ENCODE measurements around the gene GPC3.
"Not testable (repeated sequence)": the region's sequence is repeated elsewhere in the genome, so short reads cannot be mapped to it uniquely, and the experiment has no call there.

Gene GPC3

DNA sequence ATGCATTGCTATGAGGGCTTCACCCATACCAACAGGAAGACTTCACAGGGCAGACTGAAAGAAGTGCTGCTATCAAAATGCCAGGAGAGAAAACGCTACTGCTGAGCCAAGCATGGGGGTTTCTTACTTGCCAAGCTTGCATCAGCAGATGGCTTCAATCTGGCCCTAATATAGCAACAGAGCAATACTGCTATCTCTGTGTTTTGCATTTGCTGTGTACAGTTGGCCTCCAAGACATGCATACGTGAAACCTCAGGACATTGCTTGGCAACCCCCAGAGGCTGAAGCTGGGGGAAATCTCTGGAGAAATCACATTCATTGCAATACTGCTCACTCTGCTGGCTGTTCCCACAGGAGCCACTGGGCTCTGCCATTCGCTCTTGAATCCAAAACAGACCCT, 442.9 kb downstream of the GPC3 start:
- DNase-seq = no peak

DNA sequence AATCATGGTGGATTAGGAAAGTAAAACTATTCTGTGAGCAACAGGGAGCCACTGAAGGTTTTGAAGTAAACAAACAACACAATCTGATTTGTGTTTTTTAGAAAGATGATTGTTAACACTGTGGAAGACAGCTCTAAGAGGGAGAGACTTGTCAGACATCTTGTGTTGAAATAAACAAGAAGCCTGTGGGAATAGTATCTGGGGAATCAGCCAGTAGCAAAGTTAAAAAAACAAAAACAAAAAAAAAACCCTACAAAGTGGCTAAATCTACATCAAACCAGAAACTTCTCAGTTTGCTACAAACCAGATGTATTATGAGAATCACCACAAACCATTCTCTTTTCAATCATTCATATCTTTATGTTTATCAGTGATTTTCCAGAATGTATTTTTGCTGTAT, 444.4 kb downstream of the GPC3 start:
- DNase-seq = no peak

DNA sequence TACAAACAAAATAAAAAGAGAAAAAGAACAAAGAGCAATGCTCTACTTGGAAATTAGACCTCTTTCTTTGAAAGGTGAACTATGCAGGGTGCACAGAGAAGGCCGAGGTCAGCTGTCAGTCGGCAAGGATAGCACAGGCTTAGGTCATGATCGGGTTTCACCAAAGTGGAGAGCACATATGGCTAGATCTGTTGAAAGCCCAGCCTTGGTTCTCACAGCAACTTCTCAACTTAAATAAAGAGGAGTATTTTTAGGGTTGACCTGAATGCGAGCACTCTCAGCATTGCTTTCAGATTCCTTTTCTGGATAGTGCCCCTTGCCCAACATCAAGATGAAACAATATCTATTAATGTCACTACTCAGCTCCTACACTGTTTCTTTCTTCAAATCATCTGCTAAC, 447.2 kb downstream of the GPC3 start:
- DNase-seq = no peak

DNA sequence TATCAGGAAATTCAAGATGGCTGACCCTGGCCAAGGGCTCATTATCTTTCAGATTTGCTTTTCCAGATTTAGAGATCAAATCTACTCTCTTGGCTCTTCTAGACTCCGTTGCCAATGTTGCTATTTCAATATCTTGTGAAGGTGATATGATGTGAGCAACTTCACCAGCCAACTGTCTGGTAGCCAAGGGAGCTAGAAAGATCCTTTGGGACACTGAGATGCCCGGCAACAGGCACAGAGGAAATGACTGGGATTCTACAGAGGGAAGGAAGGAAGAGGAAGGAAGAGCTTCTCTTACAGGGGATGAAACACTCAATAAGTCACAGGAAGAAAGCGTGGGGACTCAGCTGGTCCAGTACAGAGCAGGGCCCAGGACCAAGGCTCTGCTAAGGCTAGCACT, 448.3 kb downstream of the GPC3 start:
- no peak for DNase-seq

GRCh38 chrX:133535066-133535465, 450.3 kb downstream of the GPC3 start:
- no peak for DNase-seq

DNA sequence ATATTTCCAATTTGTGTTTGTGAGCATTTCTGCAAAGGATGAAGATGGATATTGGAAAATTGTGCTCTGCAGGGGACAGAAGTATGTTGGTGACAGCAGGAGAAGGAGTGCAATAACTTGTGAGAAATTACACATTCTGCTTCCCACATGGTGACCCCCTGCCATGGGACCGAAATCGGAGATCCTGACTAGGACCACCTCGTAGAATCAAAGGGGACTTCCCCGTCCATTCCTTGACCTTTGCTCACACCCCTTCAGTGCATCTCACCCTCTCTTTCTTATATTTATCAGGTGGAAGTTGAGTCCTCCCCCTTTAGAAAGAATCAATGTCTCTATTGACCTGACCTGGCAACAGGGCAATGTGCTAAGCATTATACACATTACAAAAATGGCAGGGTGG, 451.2 kb downstream of the GPC3 start:
- DNase-seq = no peak

DNA sequence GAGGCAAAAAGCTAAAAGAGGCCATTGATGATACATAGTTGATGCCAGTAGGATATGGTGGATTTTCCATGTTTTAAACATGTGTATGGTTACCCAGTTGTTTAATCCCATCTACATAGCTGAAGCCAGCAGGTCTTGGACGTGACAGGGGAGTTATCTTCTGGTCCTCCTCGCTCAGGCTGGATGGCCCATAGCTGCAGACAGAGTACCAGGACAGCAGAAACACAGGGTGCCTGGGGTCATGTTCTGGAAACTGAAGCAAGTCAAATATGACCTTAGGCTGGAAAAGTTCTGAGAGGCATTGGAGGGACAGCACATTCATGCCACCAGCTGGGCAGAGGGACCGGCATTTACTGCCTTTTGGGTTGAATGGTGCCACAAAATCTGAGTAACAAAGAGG, 452.1 kb downstream of the GPC3 start:
- DNase-seq = no peak

DNA sequence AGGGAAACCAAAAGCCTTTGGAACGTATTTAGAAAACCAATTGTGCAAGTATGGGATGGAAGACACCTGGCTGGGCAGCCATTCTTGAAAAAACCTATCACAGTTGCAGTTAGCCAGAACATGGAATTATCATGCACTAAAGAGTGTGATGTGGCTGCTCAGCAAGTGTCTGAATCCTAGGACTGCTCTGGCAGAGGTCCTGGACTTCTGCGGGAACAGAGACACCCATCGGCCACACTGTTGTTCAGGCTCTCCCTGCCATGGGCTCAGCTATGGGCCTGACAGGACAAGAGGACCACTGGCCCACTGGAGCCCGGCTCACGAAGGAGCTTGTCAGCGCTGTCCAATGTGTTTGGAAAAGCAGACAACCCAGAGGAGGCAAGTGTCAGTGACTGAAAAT, 454.4 kb downstream of the GPC3 start:
- no peak for DNase-seq

DNA sequence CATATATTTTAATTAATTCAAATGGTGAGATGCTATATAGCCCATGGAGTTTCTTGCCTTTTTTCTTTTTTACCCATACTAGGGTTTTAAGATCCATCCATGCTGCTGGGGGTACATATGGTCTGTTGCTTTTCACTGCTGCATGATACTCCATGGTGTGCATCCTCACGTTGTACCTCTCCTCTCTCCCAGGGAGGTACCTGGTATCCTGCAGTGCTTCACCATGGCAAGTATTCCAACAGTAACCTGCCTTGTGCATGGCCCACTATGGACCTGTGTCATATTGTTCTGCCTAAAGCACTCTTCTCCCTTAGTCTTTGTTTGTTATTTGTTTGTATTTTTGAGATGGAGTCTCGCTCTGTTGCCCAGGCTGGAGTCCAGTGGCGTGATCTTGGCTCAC, 455.8 kb downstream of the GPC3 start:
- no peak for DNase-seq

DNA sequence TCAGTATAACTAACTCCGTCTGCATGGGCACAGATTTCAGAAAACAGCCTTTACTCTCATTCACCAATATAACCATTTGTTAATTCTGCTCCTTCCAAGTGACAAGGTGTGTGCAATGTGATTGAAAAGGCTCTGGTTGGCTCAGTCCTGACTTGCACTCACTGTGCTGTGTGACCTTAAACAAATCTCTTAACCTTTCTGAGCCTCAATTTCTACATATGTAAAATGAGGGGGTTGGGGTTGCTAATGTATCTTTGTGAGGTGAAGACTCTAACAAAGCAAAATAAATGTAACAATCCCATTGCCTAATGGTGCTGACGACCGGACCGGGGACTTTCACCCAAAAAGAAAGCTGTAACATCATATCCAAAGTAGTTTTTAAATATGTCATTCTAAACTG, 457.6 kb downstream of the GPC3 start:
- no peak for DNase-seq

GRCh38 chrX:133527415-133527814, 458.0 kb downstream of the GPC3 start:
- DNase-seq = no peak

GRCh38 chrX:133526773-133527172, 458.6 kb downstream of the GPC3 start:
- not testable (repeated sequence) for DNase-seq

GRCh38 chrX:133523526-133523925, 461.9 kb downstream of the GPC3 start:
- DNase-seq = no peak

DNA sequence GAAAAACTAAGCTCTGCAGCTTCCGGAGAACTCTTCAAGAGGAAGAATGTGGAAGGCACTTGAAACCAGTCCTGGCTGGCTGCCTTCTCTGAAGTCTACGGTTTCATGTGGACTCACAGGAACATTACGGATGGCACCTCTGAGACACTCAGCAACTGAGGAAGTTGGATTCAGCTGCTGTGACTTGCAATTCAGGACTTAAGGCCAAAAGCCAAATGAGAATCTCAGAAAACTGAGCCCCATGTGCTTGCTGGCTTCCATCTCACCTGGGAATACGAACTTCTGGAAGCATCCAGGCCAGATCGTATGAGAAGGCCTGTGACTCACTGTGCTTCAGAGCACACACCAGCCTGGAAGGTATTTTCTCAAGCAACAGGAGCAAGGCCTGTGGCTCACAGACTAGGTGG, 462.3 kb downstream of the GPC3 start:
- DNase-seq = no peak

- no peak for DNase-seq
These were observed 468.7 kb downstream of the GPC3 start for GRCh38 chrX:133516686-133517085.

DNA sequence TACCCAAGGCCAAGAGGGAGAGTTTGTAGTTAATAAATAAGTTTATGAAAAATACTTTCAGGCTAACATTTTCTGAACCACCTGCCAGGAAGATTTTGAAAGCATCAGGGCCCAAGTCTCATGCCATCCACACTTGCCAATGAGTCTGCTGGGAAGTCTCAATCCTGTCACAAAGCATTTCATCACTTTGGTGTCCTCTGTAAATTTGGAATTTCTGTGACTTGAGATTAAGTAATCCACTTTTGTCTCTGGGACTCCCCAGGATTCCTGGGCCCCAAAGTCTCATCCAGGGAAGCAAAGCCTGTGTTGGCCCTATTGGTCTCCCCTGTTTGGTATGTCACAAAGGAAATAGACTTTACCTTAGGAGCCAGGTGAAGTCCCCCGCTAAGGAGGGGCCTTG, 470.9 kb downstream of the GPC3 start:
- no peak for DNase-seq

DNA sequence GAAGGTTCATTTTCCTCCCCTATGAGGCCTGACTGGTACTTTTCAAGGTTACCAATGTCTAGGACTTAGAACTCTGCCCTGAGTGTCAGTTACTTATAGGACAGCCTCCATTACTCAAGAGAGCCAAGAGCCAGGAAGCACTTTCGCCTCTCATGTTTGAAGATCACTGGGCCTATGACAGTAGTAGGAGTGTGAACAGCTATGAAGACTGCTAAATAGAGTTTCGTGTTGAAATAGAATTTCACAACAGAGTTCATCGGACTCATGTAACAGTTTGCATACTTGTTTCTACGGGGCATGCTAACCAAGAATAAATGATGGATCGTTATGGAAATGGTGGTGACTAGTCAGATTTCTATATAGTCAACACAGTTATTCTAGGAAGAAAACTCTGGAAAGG, 472.3 kb downstream of the GPC3 start:
- no peak for DNase-seq

- no peak for DNase-seq
These were observed 474.4 kb downstream of the GPC3 start for GRCh38 chrX:133511041-133511440.

DNA sequence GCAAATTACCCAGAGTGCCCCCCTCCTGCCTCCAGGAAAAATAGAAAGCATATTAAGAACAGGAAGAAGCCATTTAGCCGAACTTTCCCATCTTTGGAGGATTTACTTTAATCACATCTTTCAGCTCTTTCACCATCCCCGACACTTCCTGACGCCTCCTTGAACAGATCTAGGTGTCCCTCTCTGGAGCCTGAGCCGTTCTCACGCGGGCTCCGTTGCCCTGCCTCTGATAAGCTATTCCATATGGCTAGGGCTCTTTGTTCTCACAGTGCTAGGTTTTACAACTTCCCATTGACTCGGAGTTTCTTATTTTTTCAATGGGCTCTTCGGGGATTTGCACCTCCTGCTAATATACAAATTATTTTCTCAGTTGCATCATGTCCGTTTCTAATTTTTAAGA, 488.0 kb downstream of the GPC3 start:
- no peak for DNase-seq

GRCh38 chrX:133495464-133496391, 489.7 kb downstream of the GPC3 start:
- DNase-seq = no peak

GRCh38 chrX:133493366-133493765, 492.0 kb downstream of the GPC3 start:
- DNase-seq = no peak

- no peak for DNase-seq
These were observed 494.4 kb downstream of the GPC3 start for GRCh38 chrX:133490955-133491354.
